AG09309 (cell line): ENCODE results near the gene PITPNM1.

ENCODE experiments used
- DNase-seq: peaks from one replicate; pipeline ENCODE4 v3.0.0-alpha.2; 2010; ENCODE audit warnings: low read depth
- H3K4me3 ChIP-seq: 2 replicates; pipeline ENCODE4 v1.5.1; 2011; ENCODE audit warnings: mild to moderate bottlenecking, low read depth, low read length, moderate library complexity; ENCODE audit not compliant: control insufficient read depth
- CTCF ChIP-seq: IDR thresholded peaks from 2 replicates; pipeline ENCODE4 v1.5.1; 2011; ENCODE audit warnings: mild to moderate bottlenecking, low read depth, low read length, inconsistent platforms; ENCODE audit not compliant: insufficient read depth, control insufficient read depth; ENCODE audit errors: missing control alignments

PITPNM1 gene

GRCh38 chr11:67523556-67524479 is 18.7 kb upstream of the PITPNM1 start:
- H3K4me3 ChIP-seq, result no peak overlapping the region
- no peak for TF ChIP-seq CTCF
- no peak for DNase-seq

GRCh38 chr11:67522844-67523555 is 17.8 kb upstream of the PITPNM1 start, which contains the start of gene CABP2:
TSS of gene CABP2 (minus strand) at chr11:67523446. CDS start at chr11:67523326, 120 bp downstream.
- no peak within 1 kb of the TSS for H3K4me3 ChIP-seq
- no peak for DNase-seq
- no peak for TF ChIP-seq CTCF

- no peak for TF ChIP-seq CTCF
- DNase-seq, result no peak
- H3K4me3 ChIP-seq, result no peak overlapping the region
Measured at GRCh38 chr11:67522338-67522737, 17.2 kb upstream of the PITPNM1 start.

GRCh38 chr11:67521924-67522323 is 16.8 kb upstream of the PITPNM1 start:
- no peak for TF ChIP-seq CTCF
- DNase-seq, result no peak
- H3K4me3 ChIP-seq, result no peak overlapping the region

- no peak for TF ChIP-seq CTCF
- no peak overlapping the region for H3K4me3 ChIP-seq
- no peak for DNase-seq
Measured at GRCh38 chr11:67520856-67521824, 16.0 kb upstream of the PITPNM1 start.

- no peak for DNase-seq
- H3K4me3 ChIP-seq, result no peak overlapping the region
- TF ChIP-seq CTCF, result no peak
Measured at GRCh38 chr11:67519726-67520125, 14.6 kb upstream of the PITPNM1 start.
